NCI-H1417 (cell line): ENCODE data around the gene IQCK.
"Not testable (repeated sequence)": the region's sequence is repeated elsewhere in the genome, so short reads cannot be mapped to it uniquely, and the experiment has no call there.

ENCODE experiments used
- DNase-seq, 3 experiments: peaks; one replicate each; lab custom pipeline; 2025; lab: John Stamatoyannopoulos, UW

The IQCK gene

GRCh38 chr16:19699472-19699871, 18.6 kb upstream of the IQCK start:
- DNase-seq, result no peak

- peak in 1 of 3 experiments; percentile 29 for DNase-seq
Measured at GRCh38 chr16:19700319-19700781, 17.7 kb upstream of the IQCK start.

DNA sequence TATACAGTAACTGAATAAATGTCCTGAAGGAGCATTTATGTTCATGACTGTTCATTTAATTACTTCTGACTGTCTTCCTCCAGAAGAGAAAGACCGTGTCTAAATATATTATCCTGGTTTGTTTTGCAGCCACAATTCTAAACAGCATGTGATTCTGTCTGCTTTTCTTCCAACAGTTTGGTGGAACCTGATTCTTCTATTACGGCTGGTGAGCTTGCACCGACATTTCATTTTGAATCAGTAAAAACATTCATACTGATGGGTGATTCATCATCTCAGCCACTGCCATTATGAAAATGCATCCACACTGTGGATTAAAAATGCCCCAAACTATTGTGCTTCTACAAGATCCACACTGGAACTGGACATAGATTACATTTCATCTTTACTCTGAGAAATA, 17.0 kb upstream of the IQCK start:
- no peak for DNase-seq

- DNase-seq, result no peak
Measured at GRCh38 chr16:19703172-19703889, 14.7 kb upstream of the IQCK start.

DNA sequence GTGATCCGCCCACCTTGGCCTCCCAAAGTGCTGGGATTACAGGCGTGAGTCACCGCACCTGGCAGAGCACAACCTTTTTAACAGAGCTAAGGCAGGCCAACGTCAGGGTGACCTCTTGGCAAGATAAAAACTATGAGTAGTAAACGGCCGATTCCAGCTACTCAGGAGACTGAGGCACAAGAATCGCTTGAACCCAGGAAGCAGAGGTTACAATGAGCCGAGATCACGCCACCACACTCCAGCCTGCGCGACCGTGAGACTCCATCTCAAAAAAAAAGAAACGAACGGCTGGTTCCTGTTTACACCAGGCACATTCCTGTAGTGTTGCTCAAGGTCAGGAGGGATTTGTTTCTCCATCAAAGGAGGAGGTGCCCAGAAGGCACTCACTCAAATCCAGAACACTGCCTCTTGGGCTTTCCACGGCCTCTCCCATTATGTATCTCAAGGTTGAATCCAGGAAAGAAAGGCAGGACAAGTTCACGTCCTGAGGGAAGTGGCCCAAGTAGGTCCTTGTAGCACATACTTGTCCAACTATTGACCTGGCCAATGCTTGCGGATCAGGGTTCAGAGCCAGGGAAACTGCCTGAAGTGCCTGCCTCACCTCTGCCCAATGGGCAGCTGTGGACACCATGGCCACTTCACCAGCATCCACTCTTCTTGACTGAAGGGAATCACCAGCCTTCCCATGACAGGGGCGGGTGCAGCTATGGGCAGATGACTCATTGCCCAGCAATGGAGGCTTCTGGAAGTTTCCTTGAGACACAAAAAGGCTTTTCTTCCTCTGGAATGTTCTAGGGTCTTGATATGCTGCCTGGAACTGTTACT, 13.5 kb upstream of the IQCK start:
- DNase-seq, result no peak

DNA sequence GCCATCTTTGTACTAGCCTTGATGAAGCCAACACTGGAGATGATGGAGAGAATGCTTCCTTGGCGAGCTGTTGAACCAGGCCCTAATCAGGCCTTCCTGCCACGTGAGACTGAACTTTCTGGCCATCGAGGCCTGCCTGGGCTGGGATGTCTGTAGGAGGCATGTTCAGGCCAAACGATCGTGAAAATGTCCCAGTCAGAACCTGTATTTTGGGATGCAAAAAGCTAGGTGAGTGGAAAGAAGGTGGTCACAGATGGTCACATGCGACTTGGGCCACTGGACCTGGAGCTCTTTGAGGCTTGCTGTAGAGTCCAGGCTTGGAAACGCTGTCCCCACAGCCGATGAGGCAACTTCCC, 12.9 kb upstream of the IQCK start:
- no peak for DNase-seq

GRCh38 chr16:19705843-19706242, 12.2 kb upstream of the IQCK start:
- DNase-seq, result no peak

GRCh38 chr16:19706846-19707245, 11.2 kb upstream of the IQCK start:
- DNase-seq, result no peak

- no peak for DNase-seq
Measured at GRCh38 chr16:19707569-19708295, 10.3 kb upstream of the IQCK start.

GRCh38 chr16:19708296-19709205, 9.5 kb upstream of the IQCK start:
- DNase-seq, result no peak

DNA sequence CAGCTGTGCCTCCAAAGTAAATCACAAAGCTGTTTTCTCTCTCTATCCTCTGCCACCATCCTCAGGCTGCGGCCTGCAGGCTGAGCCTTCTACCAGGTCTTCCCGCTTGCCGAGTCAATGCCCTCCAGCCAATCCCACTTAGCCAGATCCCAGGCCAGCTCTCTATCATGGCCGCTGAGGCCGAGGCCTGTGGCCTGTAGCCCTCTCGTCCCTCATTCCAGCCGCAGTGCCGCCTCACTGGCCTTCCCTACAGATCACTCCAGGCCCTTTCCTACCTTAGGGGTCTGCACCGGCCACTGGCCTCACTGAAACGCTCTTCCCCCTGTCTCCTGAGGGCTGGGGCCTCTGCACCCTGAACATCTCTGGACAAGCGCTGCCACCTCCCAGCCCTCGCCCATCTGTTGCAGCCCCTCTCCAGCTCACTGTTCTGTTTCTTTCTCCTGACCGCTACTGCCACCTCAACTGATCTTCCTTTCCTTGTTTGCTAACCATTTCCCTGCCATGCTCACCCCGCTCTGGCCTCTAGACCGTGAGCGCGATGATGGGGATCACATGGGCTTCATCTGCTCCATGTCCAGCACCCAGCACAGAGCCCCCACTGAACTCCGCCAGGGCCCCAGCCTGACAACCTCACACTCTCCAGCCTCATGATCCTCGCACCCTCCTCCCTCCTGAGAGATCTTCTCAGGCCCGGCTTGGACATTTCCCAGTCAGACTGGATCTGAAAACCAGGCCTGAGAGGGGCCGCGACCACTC, 8.5 kb upstream of the IQCK start:
- no peak for DNase-seq

GRCh38 chr16:19710191-19710908, 7.7 kb upstream of the IQCK start:
- no peak for DNase-seq

DNA sequence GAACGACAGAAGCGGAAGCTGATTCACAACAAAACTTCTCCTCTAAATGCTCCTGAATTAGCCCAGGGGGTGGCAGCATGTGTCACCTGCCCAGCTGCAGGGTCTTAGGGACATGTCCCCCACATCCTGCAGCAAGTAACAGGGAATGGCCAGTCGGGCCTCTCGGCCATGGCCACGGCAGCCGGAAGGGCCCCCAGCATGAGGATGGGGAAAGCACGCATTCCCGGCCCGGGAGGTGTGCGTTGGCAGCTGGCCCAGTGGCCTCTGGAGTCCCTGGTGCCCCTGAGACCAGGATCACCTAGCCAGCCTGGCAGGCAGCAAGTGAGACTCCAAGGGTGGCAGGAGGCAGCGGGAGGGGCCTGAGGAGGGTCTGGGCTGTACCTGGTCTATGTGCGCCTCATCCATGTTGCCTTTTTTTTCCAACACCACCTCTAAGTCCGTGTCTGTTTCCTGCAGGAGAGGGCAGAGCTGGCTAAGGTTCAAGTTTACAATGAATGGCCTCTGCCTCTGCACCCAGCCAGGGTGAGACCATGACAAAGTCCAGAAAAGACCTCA, 7.0 kb upstream of the IQCK start:
- no peak for DNase-seq

GRCh38 chr16:19711643-19712042, 6.4 kb upstream of the IQCK start:
- no peak for DNase-seq

- DNase-seq, result no peak
Measured at GRCh38 chr16:19712418-19713058, 5.5 kb upstream of the IQCK start.

GRCh38 chr16:19713697-19714096, 4.4 kb upstream of the IQCK start:
- DNase-seq, result no peak

DNA sequence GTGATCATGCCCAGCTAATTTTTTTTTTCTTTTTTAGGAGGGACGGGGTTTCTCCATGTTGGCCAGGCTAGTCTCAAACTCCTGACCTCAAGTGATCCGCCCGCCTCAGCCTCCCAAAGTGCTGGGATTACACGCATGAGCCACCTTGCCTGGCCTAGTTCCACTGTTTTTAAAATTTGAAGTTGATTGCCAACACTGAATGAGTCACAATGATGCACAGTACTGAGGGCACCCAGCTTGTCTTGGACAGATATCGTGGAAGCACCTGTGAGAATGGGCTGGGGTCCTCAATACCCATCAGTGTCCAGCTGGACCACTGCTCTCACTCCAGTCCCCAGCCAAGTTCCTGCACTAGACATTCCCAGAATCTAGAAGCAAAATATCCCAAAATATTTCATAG, 2.5 kb upstream of the IQCK start:
- no peak for DNase-seq

DNA sequence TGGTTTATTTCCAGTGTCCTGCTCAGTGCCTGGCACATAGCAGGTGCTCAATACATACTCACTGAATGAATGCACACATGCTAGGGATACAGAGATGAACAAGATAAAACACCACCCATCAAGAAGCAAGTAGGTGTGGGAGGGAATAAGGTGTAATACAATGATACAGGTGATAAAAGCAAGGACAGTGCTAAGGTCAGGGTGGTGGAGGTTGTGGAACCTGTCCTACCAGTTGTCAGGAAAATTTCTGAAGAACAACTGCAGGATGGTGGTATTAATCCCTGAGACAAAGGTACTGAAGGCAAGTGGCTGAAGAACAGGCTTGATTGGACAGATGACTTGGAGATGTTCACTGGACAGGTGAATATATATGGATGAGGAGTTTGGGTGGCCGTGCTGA, 1.9 kb upstream of the IQCK start:
- DNase-seq, result peak in 1 of 3 experiments; percentile 30

DNA sequence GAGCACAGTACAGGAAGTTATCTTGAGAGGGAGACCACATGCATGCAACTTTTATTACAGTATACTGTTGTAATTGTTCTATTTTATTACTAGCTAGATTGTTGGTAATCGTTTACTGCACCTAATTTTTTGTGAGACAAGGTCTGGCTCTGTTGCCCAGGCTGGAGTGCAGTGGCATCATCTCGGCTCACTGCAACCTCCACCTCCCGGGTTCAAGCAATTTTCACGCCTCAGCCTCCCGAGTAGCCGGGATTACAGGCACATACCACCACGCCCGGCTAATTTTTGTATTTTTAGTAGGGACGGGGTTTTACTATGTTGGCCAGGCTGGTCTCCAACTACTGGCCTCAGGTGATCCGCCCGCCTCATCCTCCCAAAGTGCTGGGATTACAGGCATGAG, 1.3 kb upstream of the IQCK start:
- DNase-seq, result not testable (repeated sequence)
